Breast epithelium (tissue), 3 donors: ENCODE measurements around the gene CLEC17A.

Experiments
- POLR2A ChIP-seq: fragments of 450-650 bp; IDR thresholded peaks from one replicate; pipeline ENCODE4 v1.6.1; 2016; ENCODE audit warnings: antibody characterized with exemption, mild to moderate bottlenecking, moderate library complexity
- TF ChIP-seq, protein P1 (sequence below), 3 donors: fragments of 450-650 bp; IDR thresholded peaks; one replicate each; pipeline ENCODE4 v1.5.1; 2016 to 2017; ENCODE audit warnings: antibody characterized with exemption in 3 of 3, mild to moderate bottlenecking in 3 of 3, moderate library complexity in 3 of 3

GRCh38 chr19:14595558-14595957, 12.7 kb downstream of the CLEC17A start:
- no peak for TF ChIP-seq POLR2A
- TF ChIP-seq, protein P1, sequence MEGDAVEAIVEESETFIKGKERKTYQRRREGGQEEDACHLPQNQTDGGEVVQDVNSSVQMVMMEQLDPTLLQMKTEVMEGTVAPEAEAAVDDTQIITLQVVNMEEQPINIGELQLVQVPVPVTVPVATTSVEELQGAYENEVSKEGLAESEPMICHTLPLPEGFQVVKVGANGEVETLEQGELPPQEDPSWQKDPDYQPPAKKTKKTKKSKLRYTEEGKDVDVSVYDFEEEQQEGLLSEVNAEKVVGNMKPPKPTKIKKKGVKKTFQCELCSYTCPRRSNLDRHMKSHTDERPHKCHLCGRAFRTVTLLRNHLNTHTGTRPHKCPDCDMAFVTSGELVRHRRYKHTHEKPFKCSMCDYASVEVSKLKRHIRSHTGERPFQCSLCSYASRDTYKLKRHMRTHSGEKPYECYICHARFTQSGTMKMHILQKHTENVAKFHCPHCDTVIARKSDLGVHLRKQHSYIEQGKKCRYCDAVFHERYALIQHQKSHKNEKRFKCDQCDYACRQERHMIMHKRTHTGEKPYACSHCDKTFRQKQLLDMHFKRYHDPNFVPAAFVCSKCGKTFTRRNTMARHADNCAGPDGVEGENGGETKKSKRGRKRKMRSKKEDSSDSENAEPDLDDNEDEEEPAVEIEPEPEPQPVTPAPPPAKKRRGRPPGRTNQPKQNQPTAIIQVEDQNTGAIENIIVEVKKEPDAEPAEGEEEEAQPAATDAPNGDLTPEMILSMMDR (IDR thresholded peaks at IDR 0.05), result no peak
